Glomerular endothelial cell (primary cell): Measurements from ENCODE around the gene RNF150. TPM values are rescaled to one million over a fixed set of nuclear protein-coding genes. Genes with fewer than 3 reads are reported as not detected.

Experiments
- DNase-seq: peaks from one replicate; pipeline ENCODE4 v3.0.0-alpha.2; 2011; ENCODE audit warnings: low read depth, low spot score; ENCODE audit errors: extremely low read depth
- total RNA-seq: library from RNA; depleted of rRNA; stranded (reverse); fragments of >200 nt; gene quantifications from 2 replicates; pipeline ENCODE4 v1.2.3, GENCODE V29; 2015

The RNF150 gene
- total RNA-seq, 1 donor from 2014 or later = 0.93 TPM

- DNase-seq = no peak
Measured at GRCh38 chr4:140989944-140990343, 143.3 kb downstream of the RNF150 start.

- no peak for DNase-seq
Measured at GRCh38 chr4:140986045-140986444, 147.2 kb downstream of the RNF150 start.

DNA sequence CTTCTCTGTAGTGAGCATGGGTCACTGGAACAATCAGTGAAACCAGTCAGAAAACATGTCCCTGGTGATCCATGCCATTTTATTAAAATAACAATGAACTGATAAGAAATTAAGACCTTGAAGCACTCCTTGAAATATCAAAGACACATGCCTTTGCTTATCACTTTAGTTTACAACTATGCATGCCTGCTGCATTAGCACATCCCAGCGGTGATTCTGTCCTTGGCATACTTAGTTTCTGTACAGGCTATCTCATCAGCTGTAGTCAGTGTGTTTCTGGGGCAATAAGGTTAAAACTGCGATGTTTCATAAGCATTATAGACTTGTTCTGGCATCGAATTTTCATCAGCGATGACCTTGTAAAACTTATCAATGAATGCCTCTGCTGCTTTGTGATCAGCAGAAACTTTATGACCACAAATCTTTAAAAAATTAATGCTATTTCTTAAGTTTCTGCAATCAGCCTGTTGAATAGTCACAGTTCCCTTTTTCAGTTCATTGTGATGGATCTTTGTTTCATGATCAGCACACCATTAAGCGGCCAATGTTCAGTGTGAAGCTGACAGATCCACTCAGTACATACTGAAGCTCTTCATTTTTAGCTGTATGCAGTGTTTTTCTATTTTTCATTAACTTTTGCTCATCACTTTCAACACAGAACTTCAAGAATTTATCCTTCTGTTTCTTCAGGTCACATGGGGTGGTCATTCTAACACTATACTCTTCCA is 150.5 kb downstream of the RNF150 start:
- no peak for DNase-seq

DNA sequence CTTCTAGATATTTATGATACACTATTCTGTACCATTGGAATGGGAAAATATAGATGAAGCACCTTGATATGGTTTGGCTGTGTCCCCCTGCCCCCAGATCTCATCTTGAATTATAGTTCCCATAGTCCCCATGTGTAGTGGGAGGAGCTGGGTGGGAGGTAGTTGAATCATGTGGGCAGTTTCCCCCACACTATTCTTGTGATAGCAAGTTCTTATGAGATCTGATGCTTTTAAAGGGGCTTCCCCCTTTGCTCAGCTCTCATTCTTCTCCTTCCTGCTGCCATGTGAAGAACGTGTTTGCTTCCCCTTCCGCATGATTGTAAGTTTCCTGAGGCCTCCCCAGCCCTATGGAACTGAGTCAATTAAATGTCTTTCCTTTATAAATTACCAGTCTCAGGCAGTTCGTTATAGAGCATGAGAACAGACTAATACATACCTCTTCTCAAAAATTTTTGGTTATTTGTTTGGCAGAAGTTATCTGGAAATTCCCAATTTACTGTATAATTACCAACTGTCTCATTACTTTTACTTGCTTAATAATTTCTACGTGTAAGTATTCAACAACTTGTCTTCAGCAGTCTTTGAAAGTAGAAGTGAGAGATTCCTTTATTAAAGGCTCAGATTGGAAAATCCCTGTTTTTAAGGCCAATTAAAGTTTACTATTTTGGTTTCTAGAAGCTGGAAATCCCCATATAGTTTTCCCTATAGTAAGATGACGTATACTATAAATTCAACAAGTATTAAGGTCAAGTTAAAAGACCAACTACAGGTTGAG is 152.7 kb downstream of the RNF150 start:
- DNase-seq = no peak

- DNase-seq = no peak
Measured at GRCh38 chr4:140976768-140977167, 156.5 kb downstream of the RNF150 start.

GRCh38 chr4:140971077-140971792 is 162.0 kb downstream of the RNF150 start:
- no peak for DNase-seq

- DNase-seq = no peak
Measured at GRCh38 chr4:140969296-140969695, 164.0 kb downstream of the RNF150 start.

- DNase-seq = no peak
Measured at GRCh38 chr4:140968371-140968770, 164.9 kb downstream of the RNF150 start.

GRCh38 chr4:140963883-140964282 is 169.4 kb downstream of the RNF150 start:
- no peak for DNase-seq

DNA sequence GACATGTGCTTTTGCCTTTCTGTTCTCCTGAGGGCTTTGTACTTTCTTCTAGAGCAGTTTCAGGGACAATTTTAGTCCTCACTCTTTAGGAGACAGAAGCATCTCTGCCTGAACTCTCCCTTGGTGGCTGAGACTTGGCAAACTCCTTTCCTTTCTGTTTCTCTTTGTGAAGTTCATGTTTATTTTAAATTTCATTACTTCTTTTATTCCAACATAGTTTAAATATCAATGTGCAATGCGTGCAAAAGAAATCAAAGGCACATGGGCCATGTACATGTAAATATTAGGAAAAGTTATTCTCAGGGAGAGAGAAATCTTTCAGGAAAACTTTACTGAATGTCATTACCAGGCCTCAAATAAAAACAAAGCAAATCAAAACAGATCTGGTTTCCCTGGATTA is 177.6 kb downstream of the RNF150 start:
- DNase-seq = no peak

- no peak for DNase-seq
Measured at GRCh38 chr4:140952717-140953116, 180.6 kb downstream of the RNF150 start.

GRCh38 chr4:140947506-140947905 is 185.8 kb downstream of the RNF150 start:
- peak; percentile 5 for DNase-seq

- DNase-seq = no peak
Measured at GRCh38 chr4:140945106-140945505, 188.2 kb downstream of the RNF150 start.

GRCh38 chr4:140944572-140944971 is 188.7 kb downstream of the RNF150 start:
- DNase-seq = no peak

GRCh38 chr4:140944199-140944515 is 189.1 kb downstream of the RNF150 start:
- DNase-seq = no peak

GRCh38 chr4:140943486-140944198 is 189.6 kb downstream of the RNF150 start:
- no peak for DNase-seq

- DNase-seq = no peak
Measured at GRCh38 chr4:140940589-140940988, 192.7 kb downstream of the RNF150 start.

- no peak for DNase-seq
Measured at GRCh38 chr4:140937866-140938265, 195.4 kb downstream of the RNF150 start.

GRCh38 chr4:140935254-140935653 is 198.0 kb downstream of the RNF150 start:
- DNase-seq = no peak

GRCh38 chr4:140932501-140933045 is 200.7 kb downstream of the RNF150 start:
- DNase-seq = no peak

- no peak for DNase-seq
Measured at GRCh38 chr4:140931911-140932310, 201.4 kb downstream of the RNF150 start.
